H1 (cell line): ENCODE data around the gene PSME4. TPM values are rescaled to one million over a fixed set of nuclear protein-coding genes. Genes with fewer than 3 reads are reported as not detected.

Source experiments
- RNF2 ChIP-seq: fragments of 200-900, 300-1000 bp; sonication (generic); IDR thresholded peaks from 2 replicates; pipeline ENCODE4 v1.7.1; 2016; ENCODE audit warnings: borderline replicate concordance, low read depth, mild to moderate bottlenecking, antibody characterized with exemption, low read length; ENCODE audit not compliant: poor library complexity, severe bottlenecking; ENCODE audit errors: missing control alignments
- polyA plus RNA-seq, 7 experiments: library from polyadenylated mRNA; depleted of rRNA in 3 of 7; stranded (reverse) in 5 of 7; unstranded in 2 of 7; fragments of >200 nt in 5 of 7; fragments of 200-250 nt in 2 of 7; gene quantifications; 1 replicate in 5 of 7; 2 replicates in 1 of 7; 4 replicates in 1 of 7; pipeline versions ENCODE4 v1.2.1 to v1.2.3, GENCODE V29; 2011 to 2013; ENCODE audit warnings: missing spikeins in 2 of 7, mixed read lengths in 2 of 7
- total RNA-seq: library from RNA; stranded (reverse); fragmentation: NEBNext Ultra II Directional; extraction: Animal tissue kit (Norgen Biotek cat#: 25700); gene quantifications from 2 replicates; pipeline ENCODE4 v1.2.1, GENCODE V29; 2021

Gene PSME4
- total and polyA plus RNA-seq, 2 of the 8 experiments (the other 6 are each of a cell fraction or from before 2014, with no cell fraction given): 42.2 to 116 TPM

GRCh38 chr2:53828331-53828730, 142.5 kb downstream of the PSME4 start (continued):
- TF ChIP-seq RNF2: no peak
